PC-9 (cell line): ENCODE data around the gene MAGI3.

Source experiments
- EZH2 ChIP-seq: fragments of 200-600 bp; sonication (generic); IDR thresholded peaks from 2 replicates; pipeline ENCODE4 v1.8.0; 2017; ENCODE audit warnings: antibody characterized with exemption, low read depth
- TF ChIP-seq, protein P1 (sequence below): fragments of 200-600 bp; sonication (generic); conservative IDR thresholded peaks from 2 replicates; pipeline ENCODE4 v1.6.1; 2017; ENCODE audit warnings: mixed run types, antibody characterized with exemption, mild to moderate bottlenecking, moderate library complexity

- TF ChIP-seq, protein P1, sequence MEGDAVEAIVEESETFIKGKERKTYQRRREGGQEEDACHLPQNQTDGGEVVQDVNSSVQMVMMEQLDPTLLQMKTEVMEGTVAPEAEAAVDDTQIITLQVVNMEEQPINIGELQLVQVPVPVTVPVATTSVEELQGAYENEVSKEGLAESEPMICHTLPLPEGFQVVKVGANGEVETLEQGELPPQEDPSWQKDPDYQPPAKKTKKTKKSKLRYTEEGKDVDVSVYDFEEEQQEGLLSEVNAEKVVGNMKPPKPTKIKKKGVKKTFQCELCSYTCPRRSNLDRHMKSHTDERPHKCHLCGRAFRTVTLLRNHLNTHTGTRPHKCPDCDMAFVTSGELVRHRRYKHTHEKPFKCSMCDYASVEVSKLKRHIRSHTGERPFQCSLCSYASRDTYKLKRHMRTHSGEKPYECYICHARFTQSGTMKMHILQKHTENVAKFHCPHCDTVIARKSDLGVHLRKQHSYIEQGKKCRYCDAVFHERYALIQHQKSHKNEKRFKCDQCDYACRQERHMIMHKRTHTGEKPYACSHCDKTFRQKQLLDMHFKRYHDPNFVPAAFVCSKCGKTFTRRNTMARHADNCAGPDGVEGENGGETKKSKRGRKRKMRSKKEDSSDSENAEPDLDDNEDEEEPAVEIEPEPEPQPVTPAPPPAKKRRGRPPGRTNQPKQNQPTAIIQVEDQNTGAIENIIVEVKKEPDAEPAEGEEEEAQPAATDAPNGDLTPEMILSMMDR = no peak
- no peak for TF ChIP-seq EZH2
Measured at GRCh38 chr1:113422315-113423068, 32.2 kb downstream of the MAGI3 start.
